HG02870 (cell line): ENCODE results near the gene NTNG1.
"Not testable (repeated sequence)": the region's sequence is repeated elsewhere in the genome, so short reads cannot be mapped to it uniquely, and the experiment has no call there.

Experiments
- ATAC-seq: cut with Tn5 transposase; IDR thresholded peaks from one replicate; pipeline ENCODE4 v1.9.1; 2021; ENCODE audit warnings: mild to moderate bottlenecking, moderate library complexity; ENCODE audit not compliant: unreplicated experiment

The NTNG1 gene

GRCh38 chr1:107140703-107141490 lies at the start of gene NTNG1:
TSS of gene NTNG1 (plus strand) at chr1:107141039.
- peak; percentile 35 for ATAC-seq

- ATAC-seq: no peak
These were observed 49.4 kb upstream of the NTNG1 start for GRCh38 chr1:107091418-107091817.

GRCh38 chr1:107093395-107093794 lies 47.4 kb upstream of the NTNG1 start:
- ATAC-seq: not testable (repeated sequence)

- no peak for ATAC-seq
These were observed 45.2 kb upstream of the NTNG1 start for GRCh38 chr1:107095647-107096046.

GRCh38 chr1:107096690-107097089 lies 44.1 kb upstream of the NTNG1 start:
- ATAC-seq: no peak

GRCh38 chr1:107098961-107099360 lies 41.9 kb upstream of the NTNG1 start:
- no peak for ATAC-seq

GRCh38 chr1:107100331-107100984 lies 40.4 kb upstream of the NTNG1 start:
- no peak for ATAC-seq

GRCh38 chr1:107105914-107106313 lies 34.9 kb upstream of the NTNG1 start:
- no peak for ATAC-seq

- no peak for ATAC-seq
These were observed 30.5 kb upstream of the NTNG1 start for GRCh38 chr1:107110326-107110725.

- no peak for ATAC-seq
These were observed 24.5 kb upstream of the NTNG1 start for GRCh38 chr1:107116306-107116790.

GRCh38 chr1:107122225-107122624 lies 18.6 kb upstream of the NTNG1 start:
- ATAC-seq: no peak

- ATAC-seq: no peak
These were observed 17.1 kb upstream of the NTNG1 start for GRCh38 chr1:107123741-107124140.

GRCh38 chr1:107124694-107125093 lies 16.1 kb upstream of the NTNG1 start:
- no peak for ATAC-seq

- ATAC-seq: peak; percentile 57
These were observed 8.6 kb upstream of the NTNG1 start for GRCh38 chr1:107132195-107132594.

- ATAC-seq: peak; percentile 76
These were observed 8.1 kb upstream of the NTNG1 start for GRCh38 chr1:107132780-107133179.

- ATAC-seq: no peak
These were observed 5.4 kb upstream of the NTNG1 start for GRCh38 chr1:107135463-107135862.

- ATAC-seq: no peak
These were observed 2.7 kb upstream of the NTNG1 start for GRCh38 chr1:107138166-107138565.

GRCh38 chr1:107138767-107139445 lies 1.9 kb upstream of the NTNG1 start:
- ATAC-seq: no peak

GRCh38 chr1:107139833-107140702 lies 771 bp upstream of the NTNG1 start:
- ATAC-seq: no peak

- peak; percentile 35 for ATAC-seq
These were observed 770 bp downstream of the NTNG1 start for GRCh38 chr1:107141491-107142126.
